GM19467 (cell line): ENCODE data around the gene ACAT1.
"Not testable (repeated sequence)": the region's sequence is repeated elsewhere in the genome, so short reads cannot be mapped to it uniquely, and the experiment has no call there.

Source experiments
- ATAC-seq: cut with Tn5 transposase; IDR thresholded peaks from one replicate; pipeline ENCODE4 v1.9.1; 2021; ENCODE audit warnings: mild to moderate bottlenecking, moderate library complexity; ENCODE audit not compliant: unreplicated experiment

Gene ACAT1

GRCh38 chr11:108144615-108145014 lies 23.2 kb downstream of the ACAT1 start:
- ATAC-seq: no peak

GRCh38 chr11:108147150-108147549 lies 25.8 kb downstream of the ACAT1 start:
- ATAC-seq: no peak

GRCh38 chr11:108148556-108148955 lies 27.2 kb downstream of the ACAT1 start:
- no peak for ATAC-seq

DNA sequence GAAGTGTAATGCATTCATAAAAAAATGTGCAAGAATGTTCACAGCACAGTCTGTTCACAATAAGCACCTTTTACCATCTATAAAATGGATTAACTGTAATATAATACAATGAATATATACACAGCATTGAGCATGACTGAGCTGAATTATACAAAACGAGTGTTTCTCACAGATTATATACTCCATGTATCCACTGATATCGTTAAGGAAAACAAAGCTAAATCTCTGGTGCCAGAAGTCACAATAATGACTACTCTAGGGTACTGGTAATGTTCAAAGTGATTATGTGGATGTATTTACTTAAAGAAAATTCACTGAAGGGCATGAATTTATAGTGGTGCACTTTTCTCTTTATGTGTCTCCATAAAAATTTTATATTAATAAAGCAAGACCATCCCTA lies 33.2 kb downstream of the ACAT1 start:
- ATAC-seq: no peak

DNA sequence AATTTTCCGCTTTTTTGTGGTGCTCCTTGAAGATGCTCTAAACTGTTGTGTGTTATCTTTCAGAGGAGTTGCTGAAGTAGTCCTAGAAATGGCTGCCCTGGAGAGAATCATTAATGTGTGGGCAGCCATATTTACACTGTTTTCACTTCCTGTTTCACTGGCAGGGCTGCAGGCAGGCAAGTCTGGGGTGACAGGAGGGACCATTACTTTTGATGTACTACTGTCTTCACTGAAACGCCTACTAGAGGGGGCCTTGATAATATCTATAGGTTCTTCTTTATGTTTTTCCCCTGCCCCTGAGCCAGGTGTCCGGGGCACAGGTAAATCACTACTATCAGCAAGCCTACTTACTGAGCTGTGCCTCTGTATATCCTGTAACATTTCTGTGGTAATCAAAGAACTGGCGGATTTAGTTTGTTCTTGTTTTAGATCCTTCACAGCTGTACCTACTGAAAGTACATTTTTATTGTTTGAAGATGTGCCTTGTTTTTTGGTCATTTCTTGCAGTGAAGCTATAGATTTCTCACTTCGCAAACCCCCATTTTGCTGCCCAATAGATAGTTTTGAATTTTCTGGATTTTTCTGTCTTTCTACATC lies 39.7 kb downstream of the ACAT1 start:
- ATAC-seq: peak; percentile 94

GRCh38 chr11:108162878-108163277 lies 41.5 kb downstream of the ACAT1 start:
- not testable (repeated sequence) for ATAC-seq

DNA sequence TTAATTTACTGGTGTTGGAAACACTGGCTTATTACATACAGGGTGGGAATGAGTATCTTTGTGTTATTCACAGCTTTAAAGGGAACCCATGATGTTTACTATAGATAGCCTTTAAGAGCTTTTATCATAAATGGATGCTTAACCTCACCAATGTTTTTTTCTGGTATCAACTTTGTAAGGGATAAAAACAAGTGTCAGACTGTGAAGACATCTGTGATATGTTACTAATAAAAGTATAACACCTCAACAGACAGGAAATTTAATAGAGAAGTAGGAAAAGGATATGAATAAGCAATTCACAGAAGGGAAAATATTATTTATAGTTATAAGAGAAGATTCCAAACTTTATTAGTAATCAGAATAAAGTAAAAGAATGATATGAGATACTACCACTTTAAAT lies 46.3 kb downstream of the ACAT1 start:
- no peak for ATAC-seq

DNA sequence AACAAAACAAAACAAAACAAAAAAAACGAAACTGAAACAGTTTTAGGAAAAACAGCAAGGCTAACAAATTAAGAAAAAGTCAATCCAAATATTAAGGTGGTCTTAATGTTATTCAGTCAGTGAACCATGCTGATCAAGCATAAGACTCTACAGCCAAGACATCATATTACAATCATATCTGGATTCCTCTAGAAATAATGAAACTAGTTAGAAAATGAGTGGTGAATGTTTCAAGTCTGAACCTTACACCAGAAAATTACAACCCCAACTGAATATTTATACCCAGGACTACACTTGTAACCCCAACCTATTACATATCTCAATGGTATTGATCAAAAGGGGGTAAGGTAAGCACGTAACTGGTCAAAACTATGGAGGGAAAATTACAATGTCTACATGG lies 48.8 kb downstream of the ACAT1 start:
- ATAC-seq: no peak

GRCh38 chr11:108177570-108177969 lies 56.2 kb downstream of the ACAT1 start:
- no peak for ATAC-seq

GRCh38 chr11:108193725-108194124 lies 72.4 kb downstream of the ACAT1 start:
- no peak for ATAC-seq

GRCh38 chr11:108196901-108197300 lies 75.5 kb downstream of the ACAT1 start:
- ATAC-seq: no peak
